Stimulated activated CD8-positive, alpha-beta memory T cell treated with anti-CD3 and anti-CD28 coated beads, Interleukin-7, amount 100 ng/mL, for 48 hours (primary cell): ENCODE measurements around the gene DMRT1.
"Not testable (repeated sequence)": the region's sequence is repeated elsewhere in the genome, so short reads cannot be mapped to it uniquely, and the experiment has no call there.

Experiments
- DNase-seq, 2 donors: peaks; one replicate each; pipeline ENCODE4 v3.0.0-alpha.2; 2020; ENCODE audit warnings: low read depth in 1 of 2; ENCODE audit errors: extremely low read depth in 1 of 2

Gene DMRT1

GRCh38 chr9:859251-859650 is 17.8 kb downstream of the DMRT1 start:
- DNase-seq, result no peak

- no peak for DNase-seq
Observed at GRCh38 chr9:860706-861105, 19.2 kb downstream of the DMRT1 start.

- not testable (repeated sequence) for DNase-seq
Observed at GRCh38 chr9:861525-861924, 20.0 kb downstream of the DMRT1 start.

GRCh38 chr9:875119-875962 is 33.8 kb downstream of the DMRT1 start:
- no peak for DNase-seq

- DNase-seq, result no peak
Observed at GRCh38 chr9:876425-876824, 34.9 kb downstream of the DMRT1 start.

GRCh38 chr9:878239-878638 is 36.7 kb downstream of the DMRT1 start:
- DNase-seq, result no peak

- peak in 1 of 2 donors; percentile 5 for DNase-seq
Observed at GRCh38 chr9:880725-881124, 39.2 kb downstream of the DMRT1 start.

- no peak for DNase-seq
Observed at GRCh38 chr9:882416-882924, 41.0 kb downstream of the DMRT1 start.

- no peak for DNase-seq
Observed at GRCh38 chr9:883011-883410, 41.5 kb downstream of the DMRT1 start.

GRCh38 chr9:886886-887285 is 45.4 kb downstream of the DMRT1 start:
- DNase-seq, result no peak

GRCh38 chr9:892123-892522 is 50.6 kb downstream of the DMRT1 start:
- DNase-seq, result no peak

- DNase-seq, result no peak
Observed at GRCh38 chr9:893115-893514, 51.6 kb downstream of the DMRT1 start.

GRCh38 chr9:893843-894420 is 52.4 kb downstream of the DMRT1 start:
- DNase-seq, result peak; percentile 3 to 44

- DNase-seq, result no peak
Observed at GRCh38 chr9:899440-900184, 58.1 kb downstream of the DMRT1 start.

- no peak for DNase-seq
Observed at GRCh38 chr9:903886-904285, 62.4 kb downstream of the DMRT1 start.

GRCh38 chr9:905906-906305 is 64.4 kb downstream of the DMRT1 start:
- no peak for DNase-seq

GRCh38 chr9:908536-909205 is 67.2 kb downstream of the DMRT1 start:
- DNase-seq, result no peak

GRCh38 chr9:911005-911404 is 69.5 kb downstream of the DMRT1 start:
- DNase-seq, result no peak

GRCh38 chr9:912776-913175 is 71.3 kb downstream of the DMRT1 start:
- DNase-seq, result no peak

- not testable (repeated sequence) for DNase-seq
Observed at GRCh38 chr9:913526-913925, 72.0 kb downstream of the DMRT1 start.

- no peak for DNase-seq
Observed at GRCh38 chr9:917730-918129, 76.2 kb downstream of the DMRT1 start.
